Ectodermal cell (in vitro differentiated cells): ENCODE measurements around the gene CDCP1.
"Not testable (repeated sequence)": the region's sequence is repeated elsewhere in the genome, so short reads cannot be mapped to it uniquely, and the experiment has no call there.

Experiments
- H3K27ac ChIP-seq: 2 replicates; pipeline ENCODE4 v1.7.0; 2013; ENCODE audit warnings: mild to moderate bottlenecking, low read depth, low read length; ENCODE audit not compliant: insufficient read depth, poor library complexity, severe bottlenecking
- H3K27me3 ChIP-seq: 2 replicates; pipeline ENCODE4 v1.7.0; 2013; ENCODE audit warnings: mild to moderate bottlenecking, low read length; ENCODE audit not compliant: insufficient read depth, control insufficient read depth, poor library complexity, severe bottlenecking
- H3K36me3 ChIP-seq: one replicate; pipeline ENCODE4 v1.7.0; 2013; ENCODE audit warnings: low read length; ENCODE audit not compliant: control insufficient read depth, insufficient read depth
- H3K4me1 ChIP-seq: one replicate; pipeline ENCODE4 v1.7.0; 2013; ENCODE audit warnings: low read length; ENCODE audit not compliant: control insufficient read depth, insufficient read depth
- H3K4me3 ChIP-seq: 2 replicates; pipeline ENCODE4 v1.7.0; 2013; ENCODE audit warnings: low read depth, low read length, control low read depth; ENCODE audit not compliant: insufficient read depth
- H3K9me3 ChIP-seq: 2 replicates; pipeline ENCODE4 v1.7.0; 2013; ENCODE audit warnings: mild to moderate bottlenecking, low read length, moderate library complexity; ENCODE audit not compliant: control insufficient read depth
- WGBS, 2 experiments: methylation state at CpG; one replicate each; pipeline ENCODE4 v1.1.7; 2013; ENCODE audit warnings: missing lambda C conversion rate in 2 of 2; 5-methylcytosine and 5-hydroxymethylcytosine counted together

Gene CDCP1

DNA sequence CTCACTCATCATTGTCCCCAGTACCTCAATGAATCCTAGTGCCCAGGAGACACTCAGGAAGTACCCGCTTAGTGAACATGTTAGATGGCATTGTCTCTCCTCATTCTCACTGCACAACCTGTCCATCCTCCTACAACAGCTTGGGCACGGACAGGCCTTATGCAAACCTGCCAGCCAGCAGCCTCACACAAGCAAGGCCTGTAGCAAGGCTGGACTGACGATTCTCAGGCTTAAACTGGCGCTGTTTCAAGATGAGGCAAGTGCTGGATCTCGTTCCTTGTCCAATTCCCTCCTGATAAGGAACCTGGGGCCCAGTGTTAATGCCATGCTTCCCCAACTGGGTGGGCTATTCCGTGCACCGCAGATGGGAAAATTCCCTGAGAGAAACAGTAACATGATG lies 59.0 kb downstream of the CDCP1 start:
- Histone ChIP-seq H3K4me3 (no peak overlapping the region), H3K27ac (no peak overlapping the region), H3K36me3 (no peaks in the 10 kb centered on the region), H3K27me3 (no peaks in the 10 kb centered on the region), H3K4me1 (no peaks in the 10 kb centered on the region), H3K9me3 (no peaks in the 10 kb centered on the region)
- WGBS, 2 experiments = 93 to 94% methylated on average over 7 of the region's 7 CpGs

DNA sequence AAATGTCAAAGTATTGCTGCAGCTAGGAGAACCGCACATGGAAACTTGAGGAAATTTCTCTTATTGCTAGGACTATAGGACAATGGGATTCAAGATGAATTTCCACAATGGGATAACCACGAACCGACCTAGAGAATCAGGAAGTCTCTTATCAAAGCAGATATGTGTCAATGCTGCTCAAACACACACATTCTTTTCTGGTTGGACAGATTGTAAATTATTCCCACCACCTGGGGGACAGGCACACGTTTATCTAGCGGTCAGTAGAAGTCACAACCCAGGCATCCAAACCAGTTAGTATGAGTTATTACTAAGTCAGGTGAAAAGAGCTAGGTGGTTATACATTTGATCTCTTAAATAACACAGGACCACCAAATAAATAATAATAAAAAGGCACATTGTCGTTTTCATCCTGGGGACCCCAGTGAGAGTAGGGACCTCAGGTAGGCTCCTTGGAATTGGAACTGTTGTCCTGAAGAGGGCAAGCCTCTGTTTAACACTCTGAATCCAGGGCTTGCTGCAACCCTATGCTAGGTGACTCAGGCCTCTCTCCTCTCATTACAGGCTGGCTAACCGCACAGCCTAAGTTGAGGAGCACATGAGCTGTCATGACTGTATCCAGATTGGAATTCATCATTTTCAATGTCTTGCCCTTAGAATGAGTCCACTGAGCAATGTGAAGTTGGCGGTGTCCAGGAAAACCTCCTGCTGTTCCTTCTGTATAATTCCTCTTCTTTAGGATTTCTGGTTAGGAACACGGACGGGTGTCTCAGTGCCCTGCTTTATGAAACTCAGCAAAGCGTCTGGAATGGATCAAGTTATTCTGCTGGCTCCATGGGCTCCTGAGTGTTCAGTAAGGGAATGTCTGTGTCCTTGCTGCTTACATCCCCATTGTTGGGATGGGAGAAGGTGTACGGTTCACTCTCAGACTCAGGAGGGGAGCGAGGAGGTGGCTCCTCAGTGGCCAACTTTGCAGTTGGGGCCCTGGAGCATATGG lies 61.1 kb downstream of the CDCP1 start:
- H3K36me3 ChIP-seq = no peaks in the 10 kb centered on the region
- H3K27ac ChIP-seq = no peak overlapping the region
- no peak overlapping the region for H3K4me3 ChIP-seq
- H3K27me3 ChIP-seq = no peaks in the 10 kb centered on the region
- no peaks in the 10 kb centered on the region for H3K9me3 ChIP-seq
- 87 to 88% methylated on average over 13 of the region's 13 CpGs for WGBS, 2 experiments
- no peaks in the 10 kb centered on the region for H3K4me1 ChIP-seq

DNA sequence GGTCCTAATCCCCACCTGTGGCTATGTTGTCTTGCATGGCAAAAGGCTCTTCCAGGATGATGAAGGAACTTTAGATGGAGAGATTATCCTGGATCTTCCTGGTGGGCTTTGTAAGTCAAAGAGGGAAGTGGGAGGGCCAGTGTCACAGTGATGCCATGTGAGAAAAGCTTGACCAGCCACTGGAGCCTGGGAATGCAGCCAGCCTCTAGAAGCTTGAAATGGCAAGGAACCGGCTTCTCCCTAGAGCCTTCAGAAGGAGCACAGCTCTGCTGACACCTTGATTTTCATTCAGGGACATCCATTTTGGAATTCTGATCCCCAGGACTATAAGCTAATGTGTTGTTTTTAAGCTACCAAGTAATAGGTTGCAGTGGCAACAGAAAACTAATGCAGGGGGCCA lies 61.8 kb downstream of the CDCP1 start:
- H3K9me3 ChIP-seq = no peaks in the 10 kb centered on the region
- H3K4me3 ChIP-seq = no peak overlapping the region
- 88 to 90% methylated on average over 1 of the region's 1 CpG for WGBS, 2 experiments
- no peaks in the 10 kb centered on the region for H3K27me3 ChIP-seq
- H3K36me3 ChIP-seq = no peaks in the 10 kb centered on the region
- H3K4me1 ChIP-seq = no peaks in the 10 kb centered on the region
- no peak overlapping the region for H3K27ac ChIP-seq

DNA sequence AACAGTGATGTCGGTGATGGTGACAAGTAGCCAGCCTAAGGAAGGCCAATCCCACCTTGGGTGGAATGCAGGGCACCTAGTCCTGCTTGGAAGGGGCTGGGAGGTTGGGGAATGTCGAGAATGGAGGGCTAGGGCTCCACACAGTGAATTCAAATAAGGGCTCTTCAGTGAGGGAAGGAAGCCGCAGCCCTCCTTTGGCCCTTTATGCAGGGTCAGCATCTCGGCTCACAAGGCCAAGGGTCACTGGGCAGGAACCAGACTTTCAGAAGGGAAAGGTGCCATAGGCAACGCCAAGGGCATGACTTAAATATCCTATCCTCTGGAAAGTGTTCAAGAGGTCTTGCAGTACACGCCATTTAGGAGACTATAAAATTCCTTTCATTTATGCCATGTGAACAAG lies 63.2 kb downstream of the CDCP1 start:
- no peak overlapping the region for H3K27ac ChIP-seq
- no peak overlapping the region for H3K4me3 ChIP-seq
- H3K4me1 ChIP-seq = no peaks in the 10 kb centered on the region
- no peaks in the 10 kb centered on the region for H3K9me3 ChIP-seq
- no peaks in the 10 kb centered on the region for H3K36me3 ChIP-seq
- no peaks in the 10 kb centered on the region for H3K27me3 ChIP-seq
- WGBS, 2 experiments = 93 to 96% methylated on average over 6 of the region's 6 CpGs

DNA sequence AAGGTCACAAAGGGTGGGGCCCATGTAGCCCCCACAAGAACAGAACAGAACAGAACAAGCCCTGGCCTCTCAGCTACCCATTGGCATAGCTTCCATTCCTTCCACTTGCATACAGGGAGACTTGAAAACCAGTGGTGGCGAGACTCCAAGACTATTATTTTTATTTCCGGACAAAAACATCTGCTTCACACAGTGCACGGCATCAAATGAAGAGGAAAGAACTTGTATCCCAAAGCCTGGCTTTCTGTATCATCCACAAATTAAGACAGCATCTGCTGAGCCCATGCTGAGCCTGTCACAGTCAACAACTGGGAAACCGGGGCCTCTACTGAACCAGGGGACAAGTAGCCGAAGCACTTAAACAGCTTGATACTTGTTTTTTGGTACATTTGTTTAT lies 64.0 kb downstream of the CDCP1 start:
- no peaks in the 10 kb centered on the region for H3K4me1 ChIP-seq
- H3K4me3 ChIP-seq = no peak overlapping the region
- no peak overlapping the region for H3K27ac ChIP-seq
- H3K27me3 ChIP-seq = no peaks in the 10 kb centered on the region
- H3K9me3 ChIP-seq = no peaks in the 10 kb centered on the region
- 92 to 94% methylated on average over 5 of the region's 5 CpGs for WGBS, 2 experiments
- H3K36me3 ChIP-seq = no peaks in the 10 kb centered on the region

DNA sequence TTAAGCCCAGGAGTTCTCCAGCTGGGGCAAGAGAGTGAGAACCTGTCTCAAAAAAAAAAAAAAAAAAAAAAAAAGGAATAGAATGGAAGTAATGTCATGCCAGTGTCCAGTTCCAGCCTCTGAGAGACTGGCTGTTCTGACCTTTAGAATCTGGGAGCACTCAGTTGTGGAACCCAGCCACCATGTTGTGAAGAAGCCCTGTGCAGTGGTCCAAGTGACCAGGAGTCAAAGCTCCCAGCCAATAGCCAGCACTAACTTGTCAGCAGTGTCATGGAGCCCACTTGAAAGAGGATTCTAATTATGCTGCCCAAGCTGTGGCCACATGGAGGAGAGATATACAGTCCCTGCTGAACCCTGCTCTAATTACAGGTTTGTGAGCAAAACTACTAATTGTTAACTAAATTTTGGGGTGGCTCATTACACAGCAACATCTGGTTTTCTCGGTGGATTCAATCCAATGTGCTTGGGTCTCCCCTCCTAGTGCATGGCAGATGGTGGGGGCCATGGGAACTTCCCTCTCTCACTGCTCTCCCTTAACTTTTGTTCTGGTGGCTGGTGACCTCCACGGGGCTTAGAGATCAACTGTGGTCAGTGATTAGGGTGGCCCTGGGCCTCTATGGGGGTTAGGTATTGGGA lies 64.6 kb downstream of the CDCP1 start:
- 95 to 97% methylated on average over 2 of the region's 2 CpGs for WGBS, 2 experiments
- H3K9me3 ChIP-seq = no peaks in the 10 kb centered on the region
- H3K4me3 ChIP-seq = no peak overlapping the region
- no peaks in the 10 kb centered on the region for H3K27me3 ChIP-seq
- no peaks in the 10 kb centered on the region for H3K4me1 ChIP-seq
- H3K36me3 ChIP-seq = no peaks in the 10 kb centered on the region
- no peak overlapping the region for H3K27ac ChIP-seq

DNA sequence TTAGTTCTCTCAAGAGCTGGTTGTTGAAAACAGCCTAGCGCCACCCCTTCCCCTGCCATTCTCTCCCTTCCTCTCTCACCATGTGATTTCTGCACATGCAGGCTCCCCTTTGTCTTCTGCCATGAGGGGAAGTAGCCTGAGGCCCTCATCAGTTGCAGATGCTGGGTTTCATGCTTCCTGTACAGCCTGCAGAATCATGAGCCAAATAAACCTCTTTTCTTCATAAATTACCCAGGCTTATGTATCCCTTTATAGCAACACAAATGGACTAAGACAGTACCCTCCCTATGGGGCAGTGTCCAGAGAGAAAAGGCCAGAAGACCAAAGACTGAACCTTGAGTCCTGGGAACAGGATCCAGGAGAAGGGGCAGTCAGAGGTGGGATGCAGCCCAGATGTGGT lies 65.4 kb downstream of the CDCP1 start:
- 90 to 97% methylated on average over 1 of the region's 1 CpG for WGBS, 2 experiments
- Histone ChIP-seq H3K4me1 (no peaks in the 10 kb centered on the region), H3K9me3 (no peaks in the 10 kb centered on the region), H3K36me3 (no peaks in the 10 kb centered on the region), H3K27ac (no peak overlapping the region), H3K4me3 (no peak overlapping the region), H3K27me3 (no peaks in the 10 kb centered on the region)

DNA sequence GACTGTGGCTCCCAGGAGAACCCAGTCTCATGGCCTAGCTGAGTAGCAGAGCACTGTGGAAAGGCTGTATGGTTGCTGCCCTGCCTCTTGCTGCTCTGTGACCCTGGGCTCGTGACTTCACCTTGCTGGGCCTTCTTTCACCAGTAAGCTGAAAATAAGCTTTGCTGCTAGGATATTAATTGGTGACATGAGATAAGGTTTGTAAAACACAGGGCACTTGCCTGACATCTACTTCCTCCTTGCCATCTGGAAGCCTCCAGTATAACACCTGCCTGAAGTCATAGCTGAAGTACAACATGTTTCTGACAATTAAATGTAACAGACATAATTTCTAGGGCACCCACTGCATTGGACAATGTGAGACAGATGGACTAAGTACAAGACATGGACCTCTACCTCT lies 66.5 kb downstream of the CDCP1 start:
- Histone ChIP-seq H3K27me3 (no peaks in the 10 kb centered on the region), H3K36me3 (no peaks in the 10 kb centered on the region), H3K4me1 (no peaks in the 10 kb centered on the region), H3K4me3 (no peak overlapping the region), H3K27ac (no peak overlapping the region), H3K9me3 (no peaks in the 10 kb centered on the region)
- 83 to 95% methylated on average over 1 of the region's 1 CpG for WGBS, 2 experiments

DNA sequence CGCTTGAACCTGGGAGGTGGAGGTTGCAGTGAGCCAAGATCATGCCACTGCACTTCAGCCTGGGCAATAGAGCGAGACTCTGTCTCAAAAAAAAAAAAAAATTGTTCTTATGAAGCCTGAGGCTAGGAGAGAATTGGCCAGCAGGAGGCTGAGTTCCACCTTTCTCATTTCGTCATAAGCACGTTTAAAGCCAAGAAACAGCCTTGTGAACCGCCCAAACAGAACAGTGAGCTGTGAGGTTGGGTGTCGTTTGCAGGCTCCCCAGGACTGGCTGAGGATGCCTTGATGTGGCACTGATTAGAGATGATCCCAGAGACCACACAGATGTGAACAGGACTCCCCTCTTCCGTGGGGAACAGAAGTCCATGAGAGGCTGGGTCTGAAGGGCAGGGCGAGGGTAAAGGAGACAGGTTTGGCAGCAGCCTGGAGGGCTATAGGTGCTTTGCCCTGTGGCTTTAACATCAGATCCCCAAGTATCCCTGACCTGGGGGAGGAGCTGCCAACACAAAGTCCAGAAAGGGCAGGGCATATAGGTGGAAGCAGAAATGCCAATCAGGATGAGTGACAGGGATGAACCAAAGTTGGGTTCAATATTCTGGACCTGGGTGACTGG lies 67.2 kb downstream of the CDCP1 start:
- no peaks in the 10 kb centered on the region for H3K9me3 ChIP-seq
- H3K36me3 ChIP-seq = no peaks in the 10 kb centered on the region
- H3K4me1 ChIP-seq = no peaks in the 10 kb centered on the region
- H3K27ac ChIP-seq = no peak overlapping the region
- no peak overlapping the region for H3K4me3 ChIP-seq
- H3K27me3 ChIP-seq = no peaks in the 10 kb centered on the region
- WGBS, 2 experiments = 80 to 85% methylated on average over 8 of the region's 8 CpGs

DNA sequence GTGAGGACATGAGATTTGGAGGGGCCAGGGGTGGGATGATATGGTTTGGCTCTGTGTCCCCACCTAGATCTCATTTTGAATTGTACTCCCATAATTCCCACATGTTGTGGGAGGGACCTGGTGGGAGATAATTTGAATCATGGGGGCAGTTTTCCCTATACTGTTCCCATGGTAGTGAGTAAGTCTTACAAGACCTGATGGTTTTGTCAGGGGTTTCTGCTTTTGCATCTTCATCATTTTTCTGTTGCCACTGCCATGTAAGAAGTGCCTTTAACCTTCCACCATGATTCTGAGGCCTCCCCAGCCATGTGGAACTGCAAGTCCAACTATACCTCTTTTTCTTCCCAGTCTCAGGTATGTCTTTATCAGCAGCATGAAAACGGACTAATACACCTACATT lies 67.9 kb downstream of the CDCP1 start:
- H3K4me3 ChIP-seq, H3K4me1 ChIP-seq, H3K36me3 ChIP-seq, H3K27ac ChIP-seq, H3K9me3 ChIP-seq, H3K27me3 ChIP-seq: not testable (repeated sequence)
- WGBS, 2 experiments = 79 to 94% methylated on average over 1 of the region's 1 CpG
